GM23248 (cell line): Measurements from ENCODE around the gene DUSP10.

Experiments
- EZH2 ChIP-seq: fragments of 200-600 bp; sonication (generic); IDR thresholded peaks from 2 replicates; pipeline ENCODE4 v1.6.1; 2018; ENCODE audit warnings: antibody characterized with exemption, mild to moderate bottlenecking; ENCODE audit not compliant: insufficient read depth, poor library complexity, severe bottlenecking
- EZH2phosphoT487 ChIP-seq: fragments of 200-600 bp; sonication (generic); IDR thresholded peaks from 2 replicates; pipeline ENCODE4 v1.6.1; 2018; ENCODE audit warnings: antibody characterized with exemption, moderate library complexity, mild to moderate bottlenecking, low read depth; ENCODE audit not compliant: insufficient read depth

- no peak for TF ChIP-seq EZH2
- TF ChIP-seq EZH2phosphoT487: no peak
These were observed 13.8 kb downstream of the DUSP10 start for GRCh38 chr1:221728037-221728505.
